ENCODE results near the gene KCTD5. TPM values are rescaled to one million over a fixed set of nuclear protein-coding genes. Genes with fewer than 3 reads are reported as not detected.

Gene KCTD5
- total RNA-seq, 4 donors from 2014 or later: 15.1 to 31.1 (median 19.5) TPM

- no peaks in the 10 kb centered on the region for H3K36me3 ChIP-seq
- no peaks in the 10 kb centered on the region for H3K4me1 ChIP-seq
- peaks cover 16% of the 10 kb centered on the region for H3K27me3 ChIP-seq
- TF ChIP-seq CTCF (IDR thresholded peaks at IDR 0.05): no peak
- no peak for TF ChIP-seq EP300 (IDR thresholded peaks at IDR 0.05)
- no peak for TF ChIP-seq POLR2A (IDR thresholded peaks at IDR 0.05)
- TF ChIP-seq POLR2AphosphoS5 (IDR thresholded peaks at IDR 0.05): no peak
- H3K27ac ChIP-seq: no peak overlapping the region
- no peak for ATAC-seq
- 75 to 84% methylated on average over 2 of the region's 5 CpGs for WGBS, 2 donors (ENCODE audit: low coverage in 1 of 2)
- H3K9me3 ChIP-seq: no peaks in the 10 kb centered on the region
- no peak overlapping the region for H3K4me3 ChIP-seq
Observed at GRCh38 chr16:2726923-2727322, 44.6 kb downstream of the KCTD5 start.

- TF ChIP-seq POLR2A (IDR thresholded peaks at IDR 0.05) (no peak), POLR2AphosphoS5 (IDR thresholded peaks at IDR 0.05) (no peak), EP300 (IDR thresholded peaks at IDR 0.05) (no peak), CTCF (IDR thresholded peaks at IDR 0.05) (no peak)
- no peak overlapping the region for H3K4me3 ChIP-seq
- H3K27me3 ChIP-seq: peaks cover 16% of the 10 kb centered on the region
- no peak overlapping the region for H3K27ac ChIP-seq
- H3K9me3 ChIP-seq: no peaks in the 10 kb centered on the region
- H3K4me1 ChIP-seq: no peaks in the 10 kb centered on the region
- ATAC-seq: no peak
- H3K36me3 ChIP-seq: no peaks in the 10 kb centered on the region
- WGBS, 2 donors (ENCODE audit: low coverage in 1 of 2): 33 to 61% methylated on average over 1 to 5 of the region's 7 CpGs
Observed at GRCh38 chr16:2728034-2728433, 45.7 kb downstream of the KCTD5 start.

- H3K36me3 ChIP-seq: no peaks in the 10 kb centered on the region
- peaks cover 59% of the 10 kb centered on the region for H3K27me3 ChIP-seq
- no peak for TF ChIP-seq EP300 (IDR thresholded peaks at IDR 0.05)
- no peak for TF ChIP-seq CTCF (IDR thresholded peaks at IDR 0.05)
- no peak for TF ChIP-seq POLR2AphosphoS5 (IDR thresholded peaks at IDR 0.05)
- TF ChIP-seq POLR2A (IDR thresholded peaks at IDR 0.05): no peak
- ATAC-seq: no peak
- H3K4me1 ChIP-seq: no peaks in the 10 kb centered on the region
- H3K9me3 ChIP-seq: no peaks in the 10 kb centered on the region
- no peak overlapping the region for H3K4me3 ChIP-seq
- no peak overlapping the region for H3K27ac ChIP-seq
- 78 to 80% methylated on average over 2 to 9 of the region's 10 CpGs for WGBS, 2 donors (ENCODE audit: low coverage in 1 of 2)
Observed at GRCh38 chr16:2734844-2735515, 52.7 kb downstream of the KCTD5 start.

- Histone ChIP-seq H3K27ac (no peak overlapping the region), H3K4me3 (no peak overlapping the region), H3K9me3 (no peaks in the 10 kb centered on the region), H3K4me1 (no peaks in the 10 kb centered on the region), H3K27me3 (peaks cover 76% of the 10 kb centered on the region), H3K36me3 (no peaks in the 10 kb centered on the region)
- no peak for ATAC-seq
- whole genome bisulfite sequencing, 2 donors (ENCODE audit: low coverage in 1 of 2): 80 to 89% methylated on average over 1 to 6 of the region's 11 CpGs
- TF ChIP-seq POLR2AphosphoS5 (IDR thresholded peaks at IDR 0.05) (no peak), POLR2A (IDR thresholded peaks at IDR 0.05) (no peak), CTCF (IDR thresholded peaks at IDR 0.05) (no peak), EP300 (IDR thresholded peaks at IDR 0.05) (no peak)
Observed at GRCh38 chr16:2736476-2737237, 54.3 kb downstream of the KCTD5 start.

GRCh38 chr16:2737238-2737605 is 54.9 kb downstream of the KCTD5 start:
- no peak for ATAC-seq
- WGBS, 2 donors (ENCODE audit: low coverage in 1 of 2): 75% methylated on average over 4 of the region's 5 CpGs; no CpG with 5 or more reads in 1 of the 2 donors

More at GRCh38 chr16:2737238-2737605, 54.9 kb downstream of the KCTD5 start:
- no peak overlapping the region for H3K4me3 ChIP-seq
- H3K27ac ChIP-seq: no peak overlapping the region
- H3K4me1 ChIP-seq: no peaks in the 10 kb centered on the region
- no peaks in the 10 kb centered on the region for H3K36me3 ChIP-seq
- H3K27me3 ChIP-seq: peaks cover 76% of the 10 kb centered on the region
- no peaks in the 10 kb centered on the region for H3K9me3 ChIP-seq
- TF ChIP-seq POLR2AphosphoS5 (IDR thresholded peaks at IDR 0.05) (no peak), EP300 (IDR thresholded peaks at IDR 0.05) (no peak), POLR2A (IDR thresholded peaks at IDR 0.05) (no peak), CTCF (IDR thresholded peaks at IDR 0.05) (no peak)

Data from gastroesophageal sphincter (tissue), 4 donors.